Measurements from ENCODE around the gene FXYD1. TPM values are rescaled to one million over a fixed set of nuclear protein-coding genes. Genes with fewer than 3 reads are reported as not detected.

The FXYD1 gene
- total and polyA plus RNA-seq, 12 donors: 251 to 819 (median 578) TPM

DNA sequence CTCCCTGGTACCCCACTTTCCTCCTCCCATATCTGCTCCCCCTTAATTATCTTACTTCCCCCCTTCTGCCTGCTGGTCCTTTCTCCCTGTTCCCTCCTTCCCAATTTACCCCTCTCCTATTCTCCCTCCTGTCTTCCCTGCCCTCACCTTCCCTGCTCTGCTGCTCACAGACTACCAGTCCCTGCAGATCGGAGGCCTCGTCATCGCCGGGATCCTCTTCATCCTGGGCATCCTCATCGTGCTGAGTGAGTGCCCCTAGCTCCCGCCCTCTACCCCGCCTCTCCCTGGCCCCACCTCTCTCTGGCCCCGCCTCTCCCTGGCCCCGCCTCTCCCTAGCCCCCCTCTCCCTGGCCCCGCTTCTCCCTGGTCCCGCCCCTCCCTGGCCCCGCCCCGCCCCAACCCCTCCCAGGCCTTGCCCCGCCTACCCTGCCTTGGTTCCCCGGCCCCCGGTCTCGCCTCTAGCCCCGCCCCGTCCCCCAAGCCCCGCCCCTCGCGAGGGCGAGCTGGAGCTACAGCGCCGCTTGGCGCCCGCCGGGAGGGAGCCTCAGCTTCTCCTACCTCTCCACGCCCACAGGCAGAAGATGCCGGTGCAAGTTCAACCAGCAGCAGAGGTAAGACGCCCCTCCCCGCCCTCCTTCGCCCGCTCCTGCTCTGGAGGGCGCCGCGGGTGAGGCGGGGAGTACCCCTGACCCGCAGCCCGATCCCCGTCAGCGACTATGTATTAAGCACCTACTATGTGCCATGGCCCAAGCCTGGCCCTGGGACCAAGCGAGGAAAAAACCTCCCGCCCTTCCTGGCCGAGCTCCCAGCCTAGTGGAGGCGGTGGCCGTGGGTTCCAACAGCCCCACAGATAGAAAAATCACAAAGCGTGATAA is 2.6 kb downstream of the FXYD1 start:
- Histone ChIP-seq H3K4me3 (peak overlapping the region in 9 of 10 donors; percentile 26 to 63 (median 56)), H3K27ac (peak overlapping the region in 8 of 10 donors; percentile 87 to 99 (median 94)), H3K9me3 (no peaks in the 10 kb centered on the region), H3K36me3 (no peaks in the 10 kb centered on the region), H3K4me1 (peaks cover 3 to 71% (median 48%) of the 10 kb centered on the region in 9 donors), H3K27me3 (peaks cover 0 to 35% (median 4%) of the 10 kb centered on the region in 7 donors)
- TF ChIP-seq CTCF (IDR thresholded peaks at IDR 0.05): peak in 7 of 9 donors; percentile 29 to 59 (median 46)
- intact Hi-C loops (cut with DNase I): loop anchor here in 5 of 10 donors (5.0 kb wide), 3 partner anchors 74 to 131 kb away; partner anchors contain the start of gene USF2 (in 3 of the 5)
- DNase-seq (peak; percentile 89 to 97), ATAC-seq (peak; percentile 46 to 80 (median 64))
- WGBS, 2 donors: 10 to 18% methylated on average over 40 to 48 of the region's 48 CpGs

GRCh38 chr19:35141837-35142605 is 3.4 kb downstream of the FXYD1 start:
- WGBS, 2 donors: 45 to 55% methylated on average over 21 of the region's 21 CpGs
- Histone ChIP-seq H3K4me3 (peak overlapping the region in 2 of 10 donors; percentile 19 to 28), H3K27ac (no peak overlapping the region), H3K4me1 (peaks cover 3 to 68% (median 48%) of the 10 kb centered on the region in 9 donors), H3K36me3 (no peaks in the 10 kb centered on the region), H3K27me3 (peaks cover 0 to 35% (median 4%) of the 10 kb centered on the region in 7 donors), H3K9me3 (no peaks in the 10 kb centered on the region)
- no peak for ATAC-seq
- TF ChIP-seq CTCF (IDR thresholded peaks at IDR 0.05): no peak
- no peak for DNase-seq
- intact Hi-C loops (cut with DNase I): loop anchor here in 6 of 10 donors (2.0 to 5.0 kb wide), 4 partner anchors 75 to 130 kb away; partner anchors contain the start of gene USF2 (in 4 of the 6)

- WGBS, 2 donors: 26 to 28% methylated on average over 35 to 45 of the region's 46 CpGs
- Histone ChIP-seq H3K9me3 (no peaks in the 10 kb centered on the region), H3K4me3 (peak overlapping the region in 2 of 10 donors; percentile 5 to 27), H3K27ac (no peak overlapping the region), H3K27me3 (peaks cover 0 to 35% (median 4%) of the 10 kb centered on the region in 7 donors), H3K36me3 (no peaks in the 10 kb centered on the region), H3K4me1 (peaks cover 3 to 62% (median 48%) of the 10 kb centered on the region in 9 donors)
- DNase-seq: peak in 1 of 2 donors; percentile 63
- TF ChIP-seq CTCF (IDR thresholded peaks at IDR 0.05): peak; percentile 41 to 70 (median 59)
- intact Hi-C loops (cut with DNase I): loop anchor here in 6 of 10 donors (2.0 to 5.0 kb wide), 4 partner anchors 75 to 130 kb away; partner anchors contain the start of gene USF2 (in 4 of the 6)
- ATAC-seq: no peak
Observed at GRCh38 chr19:35142606-35143230, 4.1 kb downstream of the FXYD1 start.

Data from heart right ventricle (tissue), 16 donors.